Measurements from ENCODE around the gene PSMG4.

GRCh38 chr6:3251462-3252314, 7.1 kb upstream of the PSMG4 start:
- no peak for TF ChIP-seq POLR2A (IDR thresholded peaks at IDR 0.05; ENCODE audit: low read depth, low read length)
- TF ChIP-seq, protein P1, sequence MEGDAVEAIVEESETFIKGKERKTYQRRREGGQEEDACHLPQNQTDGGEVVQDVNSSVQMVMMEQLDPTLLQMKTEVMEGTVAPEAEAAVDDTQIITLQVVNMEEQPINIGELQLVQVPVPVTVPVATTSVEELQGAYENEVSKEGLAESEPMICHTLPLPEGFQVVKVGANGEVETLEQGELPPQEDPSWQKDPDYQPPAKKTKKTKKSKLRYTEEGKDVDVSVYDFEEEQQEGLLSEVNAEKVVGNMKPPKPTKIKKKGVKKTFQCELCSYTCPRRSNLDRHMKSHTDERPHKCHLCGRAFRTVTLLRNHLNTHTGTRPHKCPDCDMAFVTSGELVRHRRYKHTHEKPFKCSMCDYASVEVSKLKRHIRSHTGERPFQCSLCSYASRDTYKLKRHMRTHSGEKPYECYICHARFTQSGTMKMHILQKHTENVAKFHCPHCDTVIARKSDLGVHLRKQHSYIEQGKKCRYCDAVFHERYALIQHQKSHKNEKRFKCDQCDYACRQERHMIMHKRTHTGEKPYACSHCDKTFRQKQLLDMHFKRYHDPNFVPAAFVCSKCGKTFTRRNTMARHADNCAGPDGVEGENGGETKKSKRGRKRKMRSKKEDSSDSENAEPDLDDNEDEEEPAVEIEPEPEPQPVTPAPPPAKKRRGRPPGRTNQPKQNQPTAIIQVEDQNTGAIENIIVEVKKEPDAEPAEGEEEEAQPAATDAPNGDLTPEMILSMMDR (IDR thresholded peaks at IDR 0.05; ENCODE audit: extremely low read depth in 1 of 2, insufficient read depth in 1 of 2, low read depth in 1 of 2, low read length in 2 of 2), result peak; percentile 95 to 97
